Fibroblast of villous mesenchyme (primary cell): ENCODE measurements around the gene USP47. TPM values are rescaled to one million over a fixed set of nuclear protein-coding genes. Genes with fewer than 3 reads are reported as not detected.
A peak's percentile ranks its signal among the peaks of the same experiment; 100 is the strongest.

ENCODE experiments used
- DNase-seq: peaks from one replicate; pipeline ENCODE4 v3.0.0-alpha.2; 2010; ENCODE audit warnings: low read depth
- H3K4me3 ChIP-seq: 2 replicates; pipeline ENCODE4 v1.5.1; 2011; ENCODE audit warnings: low read depth, mild to moderate bottlenecking, low read length
- total RNA-seq: library from RNA; depleted of rRNA; stranded (reverse); fragments of >200 nt; gene quantifications from 2 replicates; pipeline ENCODE4 v1.2.3, GENCODE V29; 2012
- TF ChIP-seq, protein P1 (sequence below): IDR thresholded peaks from 2 replicates; pipeline ENCODE4 v1.5.1; 2012; ENCODE audit warnings: low read depth, mild to moderate bottlenecking, low read length; ENCODE audit not compliant: insufficient read depth

The USP47 gene
- total RNA-seq, 1 donor = 116 TPM

DNA sequence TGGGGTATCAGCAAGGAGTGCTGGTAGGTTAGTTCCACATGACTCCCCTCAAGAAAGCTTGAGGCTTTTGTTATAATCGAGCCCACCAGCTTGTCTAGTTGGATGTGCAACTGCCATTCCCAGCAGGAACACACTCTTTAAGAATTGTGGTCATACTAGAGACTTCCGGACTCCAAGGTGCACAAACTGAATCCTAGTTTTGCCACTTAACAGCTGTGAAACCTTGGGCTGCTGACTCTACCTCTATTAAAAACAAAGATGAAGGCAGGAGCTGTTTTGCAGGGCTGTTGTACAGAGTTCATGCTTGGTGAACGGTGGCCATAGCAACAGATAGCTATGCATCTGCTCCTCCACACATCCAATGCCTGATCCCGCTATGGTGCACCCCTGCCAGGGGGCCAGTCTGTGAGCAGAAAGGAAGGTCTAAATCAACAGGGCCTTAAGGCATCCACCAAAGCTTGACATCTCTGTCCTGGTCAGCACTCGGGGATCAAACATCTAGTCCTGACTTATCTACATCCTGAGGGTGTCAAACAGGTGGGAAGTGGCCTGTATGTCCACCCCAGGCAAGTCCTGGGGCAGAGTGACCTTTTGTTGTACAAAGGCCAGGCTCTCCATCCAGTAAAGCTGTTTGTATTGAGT lies 130.3 kb downstream of the USP47 start:
- DNase-seq = no peak
- H3K4me3 ChIP-seq = no peak overlapping the region
- TF ChIP-seq, protein P1, sequence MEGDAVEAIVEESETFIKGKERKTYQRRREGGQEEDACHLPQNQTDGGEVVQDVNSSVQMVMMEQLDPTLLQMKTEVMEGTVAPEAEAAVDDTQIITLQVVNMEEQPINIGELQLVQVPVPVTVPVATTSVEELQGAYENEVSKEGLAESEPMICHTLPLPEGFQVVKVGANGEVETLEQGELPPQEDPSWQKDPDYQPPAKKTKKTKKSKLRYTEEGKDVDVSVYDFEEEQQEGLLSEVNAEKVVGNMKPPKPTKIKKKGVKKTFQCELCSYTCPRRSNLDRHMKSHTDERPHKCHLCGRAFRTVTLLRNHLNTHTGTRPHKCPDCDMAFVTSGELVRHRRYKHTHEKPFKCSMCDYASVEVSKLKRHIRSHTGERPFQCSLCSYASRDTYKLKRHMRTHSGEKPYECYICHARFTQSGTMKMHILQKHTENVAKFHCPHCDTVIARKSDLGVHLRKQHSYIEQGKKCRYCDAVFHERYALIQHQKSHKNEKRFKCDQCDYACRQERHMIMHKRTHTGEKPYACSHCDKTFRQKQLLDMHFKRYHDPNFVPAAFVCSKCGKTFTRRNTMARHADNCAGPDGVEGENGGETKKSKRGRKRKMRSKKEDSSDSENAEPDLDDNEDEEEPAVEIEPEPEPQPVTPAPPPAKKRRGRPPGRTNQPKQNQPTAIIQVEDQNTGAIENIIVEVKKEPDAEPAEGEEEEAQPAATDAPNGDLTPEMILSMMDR = no peak

DNA sequence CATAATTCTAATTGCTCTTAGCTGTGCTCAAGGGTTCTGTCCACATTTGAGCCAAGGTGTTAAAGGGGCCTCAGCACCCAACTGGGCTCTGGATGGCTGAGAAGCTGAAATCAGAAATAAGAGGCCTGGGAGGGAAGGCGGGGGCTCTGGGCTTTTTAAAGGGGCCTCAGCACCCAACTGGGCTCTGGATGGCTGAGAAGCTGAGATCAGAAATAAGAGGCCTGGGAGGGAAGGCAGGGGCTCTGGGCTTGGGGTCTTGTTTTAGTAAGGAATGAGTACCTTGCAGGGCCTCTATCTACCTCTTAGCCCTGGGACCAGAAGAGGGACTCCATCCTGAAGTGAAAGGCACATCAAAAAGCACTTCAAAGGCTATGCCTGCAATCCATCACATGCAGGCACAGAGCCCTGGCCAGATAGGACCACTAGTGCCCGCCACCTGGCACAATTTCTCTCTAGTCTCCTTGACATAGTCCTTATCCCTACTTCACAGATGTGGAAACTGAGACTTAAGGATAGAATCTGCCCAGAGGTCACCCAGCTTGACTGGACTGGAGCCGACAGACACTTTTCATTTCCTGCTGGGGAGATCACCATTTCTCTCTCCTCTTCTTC lies 131.1 kb downstream of the USP47 start:
- H3K4me3 ChIP-seq = no peak overlapping the region
- TF ChIP-seq, protein P1 = no peak
- no peak for DNase-seq

DNA sequence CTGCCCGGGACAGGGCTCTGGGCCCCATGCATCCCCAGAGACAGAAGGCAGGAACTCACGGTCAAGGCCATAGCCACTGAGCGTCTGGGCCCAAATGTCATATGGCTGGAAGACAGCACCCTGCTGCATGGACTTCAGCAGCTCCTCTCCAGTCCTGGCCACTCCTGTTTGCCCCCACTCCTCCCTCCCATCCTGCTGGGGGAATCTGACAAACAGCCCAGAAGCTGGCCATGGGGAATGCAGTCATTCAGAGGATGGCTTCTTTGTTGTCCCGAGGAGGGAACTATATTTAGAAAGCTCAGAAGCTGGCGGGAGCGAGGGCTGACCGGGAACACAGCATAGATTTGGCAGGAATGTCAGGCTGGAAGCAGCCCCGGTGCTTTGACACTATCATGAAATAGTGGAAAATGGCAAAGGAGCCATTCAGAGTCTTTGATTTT lies 131.6 kb downstream of the USP47 start:
- DNase-seq = peak; percentile 54
- TF ChIP-seq, protein P1 = no peak
- H3K4me3 ChIP-seq = no peak overlapping the region

DNA sequence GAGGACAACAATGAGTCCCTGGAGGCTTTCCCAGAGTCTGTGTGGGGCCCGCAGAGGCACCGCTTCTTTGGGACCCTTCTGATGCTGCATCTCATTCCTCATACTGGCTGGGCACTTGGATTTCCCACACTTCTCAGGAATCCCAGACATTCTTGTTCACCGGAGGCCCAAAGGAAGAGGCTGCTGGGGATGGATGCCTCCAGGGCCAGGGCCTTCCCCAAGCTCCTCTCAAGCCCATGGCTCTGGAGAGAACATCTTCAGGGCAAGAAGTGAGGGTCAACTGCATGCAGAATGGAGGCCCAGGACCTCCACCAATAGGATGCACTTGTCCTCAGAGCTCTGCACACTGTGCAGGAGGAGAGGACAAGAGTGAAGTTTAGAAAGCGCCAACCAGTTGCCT lies 132.1 kb downstream of the USP47 start:
- DNase-seq = no peak
- no peak overlapping the region for H3K4me3 ChIP-seq
- TF ChIP-seq, protein P1 = no peak

DNA sequence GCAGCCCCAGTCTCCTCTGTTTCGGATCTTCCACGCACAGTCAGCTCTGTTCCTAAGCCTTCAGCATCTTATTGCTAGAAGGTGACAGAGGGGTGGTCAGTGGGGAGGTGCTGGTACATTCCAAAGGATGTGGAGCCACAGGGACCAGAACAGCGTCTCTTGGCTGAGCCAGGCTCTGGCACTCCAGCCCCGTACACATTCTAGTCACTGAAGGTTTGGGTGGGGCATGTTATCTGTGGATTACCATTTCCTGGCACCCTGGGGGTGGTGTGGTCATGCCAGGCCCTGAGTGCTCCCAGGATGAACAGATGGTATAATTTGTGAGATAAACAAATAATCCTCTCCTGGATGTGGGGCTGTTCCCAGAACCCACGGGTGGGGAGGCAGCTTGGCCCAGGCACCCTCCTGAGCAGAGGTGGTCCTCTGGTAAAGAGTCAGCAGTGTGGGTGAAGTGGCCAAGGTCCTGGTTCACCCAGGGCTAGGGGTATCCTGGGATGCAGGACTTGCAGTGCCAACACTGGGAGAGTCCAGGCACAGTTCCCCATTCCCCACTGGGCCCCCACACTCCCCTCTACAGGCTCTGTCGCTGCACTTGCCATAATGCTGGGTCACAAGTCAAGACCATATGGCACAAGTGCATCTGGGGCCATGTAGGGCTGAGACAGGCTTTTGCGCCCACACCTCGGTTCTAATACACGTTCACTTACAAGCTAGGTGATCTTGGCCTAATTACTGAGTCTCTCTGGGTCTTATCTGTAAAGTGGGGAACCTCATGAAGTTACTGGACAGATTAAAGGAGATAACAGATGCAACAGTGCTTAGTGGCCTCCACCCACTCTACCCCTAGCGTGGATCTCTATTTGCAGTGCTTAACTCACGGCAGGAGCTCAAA lies 133.7 kb downstream of the USP47 start:
- TF ChIP-seq, protein P1 = no peak
- no peak overlapping the region for H3K4me3 ChIP-seq
- DNase-seq = no peak

DNA sequence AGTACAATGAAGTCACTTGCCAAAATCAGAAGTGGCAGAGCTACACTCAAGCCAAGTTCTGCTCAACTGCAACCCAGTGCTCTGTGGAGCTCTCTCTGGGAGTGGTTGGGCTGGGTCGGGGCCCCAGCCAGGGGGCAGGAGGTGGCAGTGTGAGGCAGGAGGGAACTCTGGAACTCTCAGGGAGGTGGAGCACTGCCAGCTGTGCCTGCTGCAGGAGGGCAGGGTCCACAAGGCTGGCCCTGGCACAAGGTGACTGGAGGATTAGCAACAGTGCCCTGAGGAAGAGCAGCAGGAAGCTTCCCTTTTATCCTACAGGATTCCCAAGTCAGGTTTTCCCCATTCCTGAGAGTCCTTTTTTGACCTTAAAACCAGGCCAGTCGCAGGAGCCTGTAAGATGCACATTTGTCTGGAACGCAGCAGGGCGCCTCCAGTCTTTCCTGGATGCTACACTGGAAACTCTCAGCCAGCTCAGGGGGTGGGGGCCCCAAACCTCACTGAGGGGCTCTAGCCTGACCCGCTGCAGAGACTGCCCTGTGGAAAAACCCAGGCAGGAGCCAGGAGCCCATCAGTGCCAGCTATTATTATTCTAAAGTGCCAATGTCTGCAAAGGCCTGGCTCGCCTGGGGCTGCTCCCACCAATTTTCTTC lies 134.8 kb downstream of the USP47 start:
- TF ChIP-seq, protein P1 = no peak
- no peak for DNase-seq
- no peak overlapping the region for H3K4me3 ChIP-seq
